Heart right ventricle (tissue), 16 donors: ENCODE measurements around the gene HTR7. TPM values are rescaled to one million over a fixed set of nuclear protein-coding genes. Genes with fewer than 3 reads are reported as not detected.
"Not testable (repeated sequence)": the region's sequence is repeated elsewhere in the genome, so short reads cannot be mapped to it uniquely, and the experiment has no call there.

Source experiments
- ATAC-seq, 8 donors: fragments of 200-7000 bp; cut with Tn5 transposase; one replicate each; pipeline ENCODE4 v1.9.1; 2020; ENCODE audit warnings: mild to moderate bottlenecking in 8 of 8, moderate library complexity in 8 of 8, moderate number of reproducible peaks in 1 of 8
- DNase-seq, 2 donors: peaks; one replicate each; pipeline ENCODE4 v3.0.0-alpha.2; 2020
- H3K27ac ChIP-seq, 10 donors: fragments of 200-600 bp; sonication (generic) in 2 of 10; one replicate each; pipeline versions ENCODE4 v1.5.0 to v1.8.0; 2020 to 2022; ENCODE audit warnings: mild to moderate bottlenecking in 3 of 10
- H3K27me3 ChIP-seq, 7 donors: fragments of 200-600 bp; one replicate each; pipeline ENCODE4 v1.8.0; 2021 to 2022; ENCODE audit warnings: mild to moderate bottlenecking in 2 of 7
- H3K36me3 ChIP-seq, 9 donors: fragments of 200-600 bp; sonication (generic) in 1 of 9; one replicate each; pipeline versions ENCODE4 v1.5.0 to v1.8.0; 2020 to 2022; ENCODE audit warnings: mild to moderate bottlenecking in 2 of 9
- H3K4me1 ChIP-seq, 9 donors: fragments of 200-600 bp; sonication (generic) in 1 of 9; one replicate each; pipeline versions ENCODE4 v1.5.0 to v1.8.0; 2020 to 2022; ENCODE audit warnings: mild to moderate bottlenecking in 4 of 9
- H3K4me3 ChIP-seq, 10 donors: fragments of 200-600 bp; sonication (generic) in 2 of 10; one replicate each; pipeline versions ENCODE4 v1.5.0 to v1.8.0; 2020 to 2022; ENCODE audit warnings: mild to moderate bottlenecking in 7 of 10, moderate library complexity in 2 of 10
- H3K9me3 ChIP-seq, 11 donors: fragments of 200-600 bp in 10 of 11; sonication (generic) in 2 of 11; one replicate each; pipeline versions ENCODE4 v1.5.0 to v1.8.0; 2013 to 2022; ENCODE audit warnings: mild to moderate bottlenecking in 2 of 11, control low read depth in 1 of 11, moderate library complexity in 1 of 11
- CTCF ChIP-seq, 9 donors: fragments of 200-600 bp; sonication (generic) in 2 of 9; IDR thresholded peaks; one replicate each; pipeline versions ENCODE4 v1.5.0 to v1.8.0; 2021 to 2022; ENCODE audit warnings: antibody characterized with exemption in 9 of 9, mild to moderate bottlenecking in 5 of 9, moderate library complexity in 1 of 9
- WGBS, 2 donors: extraction: QIAGEN DNeasy Blood & Tissue Kit; methylation state at CpG; one replicate each; pipeline ENCODE4 v1.1.7; 2013; ENCODE audit warnings: inconsistent platforms in 1 of 2; 5-methylcytosine and 5-hydroxymethylcytosine counted together
- intact Hi-C, 10 donors: fragments of 100-400 bp; cut with DNase I; formaldehyde crosslinking; loops; one replicate each; pipeline versions ENCODE4 v1.11.1 to v1.14.2; 2022
- long read RNA-seq, 3 donors: library from polyadenylated mRNA; unstranded; transcript quantifications; one replicate each; pipeline ENCODE4 v2.0.0, GENCODE V29; 2020 to 2021
- polyA plus RNA-seq, 2 donors: library from polyadenylated mRNA; stranded (reverse); fragments of 200-250 nt; gene quantifications; one replicate each; pipeline ENCODE4 v1.2.3, GENCODE V29; 2013
- total RNA-seq, 10 donors: library from RNA; stranded (reverse); fragmentation: NEBNext Ultra II Directional in 3 of 10; extraction: Animal tissue kit (Norgen Biotek cat#: 25700) in 3 of 10; gene quantifications; one replicate each; pipeline versions ENCODE4 v1.2.1 to v1.2.4, GENCODE V29; 2021 to 2023
- donor health status: Arrhythmogenic right ventricular cardiomyopathy.
- donor health status: ischemic (EF 13 %, LVEDD 7.1; RV severe dilation, severe dysfunction).
- donor health status: healthy with polysubstance abuse.
- donor health status: DM: no; HTN: yes; CAD: no.
- donor health status: DM: no; HTN: no; CAD: no.
- donor health status: ischemic (EF 25% LVEDD 6.9; RV normal size, moderate dysfunction).
- donor health status: ischemic (EF 25% LVEDD 5.7; RV mildly dilated, moderate dysfunction).
- donor health status: healthy.
- donor health status: DM: yes; HTN: yes; CAD: no.
- donor health status: Ischemic cardiomyopathy.
- donor health status: ischemic (EF 35%, LVEDD 5.7; RV mildly dilated, moderate dysfunction).
- donor health status: nonischemic (EF 11% LVEDD 7.7; RV severe dilation, severe dysfunction).
- donor health status: DM: yes; HTN: yes; CAD: no.
- donor health status: PGD.
- donor health status: ischemic (EF 29% LVEDD 5.4; RV normal size, mild dysfunction).
- donor health status: nonischemic (EF 23%, LVEDD 6.1; RV moderate dilation, normal function).

HTR7 gene
- under 1 TPM in 8 of 10 donors, not detected in 2; 0.09 to 0.28 (median 0.16) TPM for total RNA-seq
- polyA plus RNA-seq, result under 1 TPM in 1 of 2 donors, not detected in 1; 0.12 TPM
- long read RNA-seq, donor 1, partial matches to known transcripts, result 0 of 1 reads
- long read RNA-seq, donor 1, other reads (novel, unspliced or antisense), result 0 of 1 reads
- long read RNA-seq, donor 2, result 0 reads
- long read RNA-seq, donor 3, result 0 reads

GRCh38 chr10:90857635-90858460 is at the start of gene HTR7:
HTR7 (minus strand) TSS chr10:90858039; CDS start chr10:90857671, 368 bp downstream.
- peaks cover 0 to 63% (median 49%) of the 10 kb centered on the region in 7 donors for H3K27me3 ChIP-seq

GRCh38 chr10:90906596-90906995 is 48.8 kb upstream of the HTR7 start:
- DNase-seq, result no peak
- Histone ChIP-seq H3K27me3 (no peaks in the 10 kb centered on the region), H3K4me1 (peaks cover 0 to 2% (median 0%) of the 10 kb centered on the region in 9 donors), H3K27ac (no peak overlapping the region), H3K4me3 (no peak overlapping the region), H3K9me3 (no peaks in the 10 kb centered on the region), H3K36me3 (peaks cover 0 to 45% (median under 1%) of the 10 kb centered on the region in 9 donors)
- intact Hi-C loops, result no loop called here
- no peak for TF ChIP-seq CTCF (IDR thresholded peaks at IDR 0.05)
- no peak for ATAC-seq
- 83 to 87% methylated on average over 1 of the region's 1 CpG for WGBS, 2 donors

More at GRCh38 chr10:90857635-90858460, at the start of gene HTR7:
- H3K4me1 ChIP-seq, result peaks cover 0 to 27% (median 7%) of the 10 kb centered on the region in 9 donors
- peak within 1 kb of the TSS in 5 of 10 donors; percentile 31 to 74 (median 35) for H3K27ac ChIP-seq
- H3K4me3 ChIP-seq, result peak within 1 kb of the TSS in 9 of 10 donors; percentile 35 to 67 (median 57)
- TF ChIP-seq CTCF (IDR thresholded peaks at IDR 0.05), result peak; percentile 38 to 72 (median 60)
- no peaks in the 10 kb centered on the region for H3K36me3 ChIP-seq
- ATAC-seq, result peak; percentile 68 to 92 (median 80)
- whole genome bisulfite sequencing, 2 donors, result 1% methylated on average over 67 to 104 of the region's 104 CpGs
- peak; percentile 30 to 65 for DNase-seq
- no peaks in the 10 kb centered on the region for H3K9me3 ChIP-seq
- intact Hi-C loops, result loop anchor here in 2 of 10 donors (5.0 kb wide), 2 partner anchors 106 to 1066 kb away; no protein-coding TSS in a partner anchor

- DNase-seq, result no peak
- no peak overlapping the region for H3K4me3 ChIP-seq
- 60 to 88% methylated on average over 1 of the region's 1 CpG for WGBS, 2 donors
- no peak overlapping the region for H3K27ac ChIP-seq
- no peak for ATAC-seq
- no peaks in the 10 kb centered on the region for H3K9me3 ChIP-seq
- TF ChIP-seq CTCF (IDR thresholded peaks at IDR 0.05), result no peak
- intact Hi-C loops, result no loop called here
- no peaks in the 10 kb centered on the region for H3K27me3 ChIP-seq
- no peaks in the 10 kb centered on the region for H3K4me1 ChIP-seq
- H3K36me3 ChIP-seq, result peaks cover 0 to 51% (median 6%) of the 10 kb centered on the region in 9 donors
Measured at GRCh38 chr10:90905925-90906324, 48.1 kb upstream of the HTR7 start.

- H3K27ac ChIP-seq, intact Hi-C loops, H3K4me3 ChIP-seq, H3K4me1 ChIP-seq, H3K9me3 ChIP-seq, ATAC-seq, H3K27me3 ChIP-seq, DNase-seq: not testable (repeated sequence)
- 91 to 96% methylated on average over 2 of the region's 2 CpGs for WGBS, 2 donors
- H3K36me3 ChIP-seq, result peaks cover 0 to 99% (median 42%) of the 10 kb centered on the region in 9 donors
Measured at GRCh38 chr10:90896916-90897315, 39.1 kb upstream of the HTR7 start.
